ENCODE results near the gene EPN1.
A peak's percentile ranks its signal among the peaks of the same experiment; 100 is the strongest.

Gene EPN1

GRCh38 chr19:55654868-55655647, 20.0 kb upstream of the EPN1 start, which contains the start of gene U2AF2:
Gene U2AF2, plus strand, starts transcription at chr19:55655035. Its CDS starts 70 bp downstream, at chr19:55655105.
- Histone ChIP-seq H3K18ac (ENCODE audit: low read depth in 1 of 2, low read length in 2 of 2) (peak within 1 kb of the TSS; percentile 99), H3K23ac (ENCODE audit: low read length in 2 of 2) (peak within 1 kb of the TSS; percentile 24 to 92), H2AFZ (ENCODE audit: low read depth, low read length) (no peak within 1 kb of the TSS), H3K79me1 (replicated peaks; ENCODE audit: low read length, poor library complexity, severe bottlenecking) (peaks cover 22% of the 10 kb centered on the region), H3K9me3 (ENCODE audit: control insufficient read depth, low read length) (no peaks in the 10 kb centered on the region), H3K4me3 (ENCODE audit: insufficient read depth in 1 of 2, low read depth in 1 of 2, low read length in 2 of 2) (peak within 1 kb of the TSS; percentile 92 to 99), H3K14ac (ENCODE audit: low read length in 2 of 2) (peak within 1 kb of the TSS in 1 of 2 experiments; percentile 100), H3K4me2 (ENCODE audit: low read length, poor library complexity, severe bottlenecking) (peak within 1 kb of the TSS; percentile 89), H2BK12ac (ENCODE audit: low read length in 2 of 2) (peak within 1 kb of the TSS in 1 of 2 experiments; percentile 61), H3K9ac (ENCODE audit: low read length) (peak within 1 kb of the TSS; percentile 99), H2AK5ac (ENCODE audit: low read length, severe bottlenecking) (no peak within 1 kb of the TSS), H2BK5ac (ENCODE audit: low read depth, low read length, poor library complexity, severe bottlenecking) (peak within 1 kb of the TSS; percentile 96), H4K91ac (ENCODE audit: low read length) (peak within 1 kb of the TSS; percentile 99), H3K27ac (ENCODE audit: low read length, poor library complexity, severe bottlenecking) (peak within 1 kb of the TSS; percentile 100), H3K36me3 (ENCODE audit: control insufficient read depth in 1 of 2, insufficient read depth in 2 of 2, low read depth in 1 of 2, low read length in 2 of 2) (peaks cover 14 to 53% of the 10 kb centered on the region in 2 experiments), H3K4me1 (ENCODE audit: control insufficient read depth, insufficient read depth, low read depth, low read length) (peaks cover 31% of the 10 kb centered on the region), H4K8ac (ENCODE audit: low read length) (peak within 1 kb of the TSS; percentile 97), H3K4ac (ENCODE audit: low read depth in 1 of 2, low read length in 2 of 2) (peak within 1 kb of the TSS; percentile 98 to 99), H3K27me3 (ENCODE audit: control insufficient read depth in 1 of 2, insufficient read depth in 1 of 2, low read length in 2 of 2) (no peaks in the 10 kb centered on the region), H2BK15ac (ENCODE audit: low read depth, poor library complexity, severe bottlenecking) (peak within 1 kb of the TSS; percentile 89), H2BK120ac (ENCODE audit: low read depth, low read length) (peak within 1 kb of the TSS; percentile 97)
- 1% methylated on average over 65 of the region's 95 CpGs for WGBS
- DNase-seq = peak; percentile 80

- peak overlapping the region; percentile 74 for H2BK5ac ChIP-seq (ENCODE audit: low read depth, low read length, poor library complexity, severe bottlenecking)
- peak overlapping the region in 1 of 2 experiments; percentile 46 for H3K4ac ChIP-seq (ENCODE audit: low read depth in 1 of 2, low read length in 2 of 2)
- H3K23ac ChIP-seq (ENCODE audit: low read length in 2 of 2) = no peak overlapping the region
- no peak overlapping the region for H2BK15ac ChIP-seq (ENCODE audit: low read depth, poor library complexity, severe bottlenecking)
- H3K9ac ChIP-seq (ENCODE audit: low read length) = peak overlapping the region; percentile 99
- H3K27ac ChIP-seq (ENCODE audit: low read length, poor library complexity, severe bottlenecking) = peak overlapping the region; percentile 78
- no peak overlapping the region for H2AFZ ChIP-seq (ENCODE audit: low read depth, low read length)
- H3K36me3 ChIP-seq (ENCODE audit: control insufficient read depth in 1 of 2, insufficient read depth in 2 of 2, low read depth in 1 of 2, low read length in 2 of 2) = peaks cover 20 to 53% of the 10 kb centered on the region in 2 experiments
- peak overlapping the region in 1 of 2 experiments; percentile 13 for H3K18ac ChIP-seq (ENCODE audit: low read depth in 1 of 2, low read length in 2 of 2)
- H3K4me2 ChIP-seq (ENCODE audit: low read length, poor library complexity, severe bottlenecking) = peak overlapping the region; percentile 89
- no peak overlapping the region for H2AK5ac ChIP-seq (ENCODE audit: low read length, severe bottlenecking)
- H2BK12ac ChIP-seq (ENCODE audit: low read length in 2 of 2) = no peak overlapping the region
- H3K14ac ChIP-seq (ENCODE audit: low read length in 2 of 2) = no peak overlapping the region
- WGBS = under 1% methylated on average over 19 of the region's 19 CpGs
- H3K4me3 ChIP-seq (ENCODE audit: insufficient read depth in 1 of 2, low read depth in 1 of 2, low read length in 2 of 2) = peak overlapping the region; percentile 92 to 99
- no peaks in the 10 kb centered on the region for H3K27me3 ChIP-seq (ENCODE audit: control insufficient read depth in 1 of 2, insufficient read depth in 1 of 2, low read length in 2 of 2)
- H3K79me1 ChIP-seq (replicated peaks; ENCODE audit: low read length, poor library complexity, severe bottlenecking) = peaks cover 17% of the 10 kb centered on the region
- no peak for DNase-seq
- H2BK120ac ChIP-seq (ENCODE audit: low read depth, low read length) = no peak overlapping the region
- peaks cover 30% of the 10 kb centered on the region for H3K4me1 ChIP-seq (ENCODE audit: control insufficient read depth, insufficient read depth, low read depth, low read length)
- H3K9me3 ChIP-seq (ENCODE audit: control insufficient read depth, low read length) = no peaks in the 10 kb centered on the region
- peak overlapping the region; percentile 32 for H4K8ac ChIP-seq (ENCODE audit: low read length)
- no peak overlapping the region for H4K91ac ChIP-seq (ENCODE audit: low read length)
Observed at GRCh38 chr19:55655648-55656040, 19.4 kb upstream of the EPN1 start.

DNA sequence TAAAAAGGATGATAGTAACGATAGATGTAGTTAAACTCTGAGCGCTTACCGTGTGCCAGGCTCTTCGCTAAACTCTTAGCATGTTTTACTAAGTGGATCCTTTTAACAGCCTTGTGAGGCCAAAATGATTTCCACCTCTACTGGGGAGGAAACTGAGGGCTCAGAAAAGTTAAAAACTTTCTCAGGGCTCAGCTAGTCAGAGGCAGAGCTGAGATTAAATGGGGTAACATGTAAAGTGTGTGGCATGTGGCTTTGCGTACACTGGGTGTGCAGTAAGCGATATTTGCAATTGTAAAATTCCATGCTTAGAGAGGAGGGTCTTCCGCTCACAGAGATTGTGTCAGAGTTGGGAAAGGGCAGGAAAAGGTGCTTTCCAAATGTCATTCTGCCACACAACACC, 18.5 kb upstream of the EPN1 start:
- no peak overlapping the region for H3K4ac ChIP-seq (ENCODE audit: low read depth in 1 of 2, low read length in 2 of 2)
- H2AK5ac ChIP-seq (ENCODE audit: low read length, severe bottlenecking) = no peak overlapping the region

DNA sequence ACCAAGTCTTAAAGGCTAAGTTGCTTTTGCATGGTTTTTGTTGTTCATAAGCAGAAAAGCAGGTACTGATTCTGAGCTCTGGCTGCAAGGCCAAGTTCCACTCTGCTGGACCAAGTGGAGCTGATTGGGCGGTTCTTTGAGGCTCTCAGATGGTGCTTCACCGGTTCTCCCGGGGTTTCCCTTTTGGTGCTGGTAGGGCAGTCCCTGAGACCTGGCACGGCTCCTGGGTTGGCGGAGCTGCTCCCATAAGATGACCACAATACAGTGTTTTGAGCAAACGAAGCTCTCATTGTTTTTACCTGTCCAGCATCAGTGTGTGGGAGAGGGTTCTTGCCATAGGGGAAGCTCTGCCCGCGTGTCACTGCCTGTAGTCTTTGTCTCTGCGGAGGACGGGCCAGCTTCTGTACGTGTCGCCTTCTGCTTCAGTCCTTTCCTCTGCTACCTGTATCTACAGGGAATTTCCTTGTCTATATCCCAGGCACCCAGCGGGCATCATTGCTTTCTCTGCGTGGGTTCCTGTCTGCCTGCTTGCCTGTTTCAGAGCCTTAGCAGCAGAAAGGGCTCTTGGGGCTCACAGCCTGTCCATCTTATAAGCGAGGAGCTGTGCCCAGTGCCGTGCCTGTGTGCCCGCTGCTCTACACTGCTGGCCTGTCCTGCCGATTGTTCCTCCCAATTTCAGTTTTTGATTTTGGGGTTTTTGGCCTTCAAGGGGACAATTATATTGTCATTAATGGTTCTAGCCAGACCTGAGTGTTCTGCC, 17.9 kb upstream of the EPN1 start:
- Histone ChIP-seq H3K9ac (ENCODE audit: low read length) (peak overlapping the region; percentile 99), H2AFZ (ENCODE audit: low read depth, low read length) (no peak overlapping the region), H2BK5ac (ENCODE audit: low read depth, low read length, poor library complexity, severe bottlenecking) (no peak overlapping the region), H2BK15ac (ENCODE audit: low read depth, poor library complexity, severe bottlenecking) (no peak overlapping the region), H3K4me2 (ENCODE audit: low read length, poor library complexity, severe bottlenecking) (peak overlapping the region; percentile 0), H3K18ac (ENCODE audit: low read depth in 1 of 2, low read length in 2 of 2) (no peak overlapping the region), H3K36me3 (ENCODE audit: control insufficient read depth in 1 of 2, insufficient read depth in 2 of 2, low read depth in 1 of 2, low read length in 2 of 2) (peaks cover 31 to 53% of the 10 kb centered on the region in 2 experiments), H2BK120ac (ENCODE audit: low read depth, low read length) (no peak overlapping the region), H3K4me3 (ENCODE audit: insufficient read depth in 1 of 2, low read depth in 1 of 2, low read length in 2 of 2) (peak overlapping the region in 1 of 2 experiments; percentile 92), H3K14ac (ENCODE audit: low read length in 2 of 2) (no peak overlapping the region), H3K23ac (ENCODE audit: low read length in 2 of 2) (no peak overlapping the region), H3K27me3 (ENCODE audit: control insufficient read depth in 1 of 2, insufficient read depth in 1 of 2, low read length in 2 of 2) (no peaks in the 10 kb centered on the region), H3K9me3 (ENCODE audit: control insufficient read depth, low read length) (no peaks in the 10 kb centered on the region), H3K79me1 (replicated peaks; ENCODE audit: low read length, poor library complexity, severe bottlenecking) (peaks cover 10% of the 10 kb centered on the region), H4K8ac (ENCODE audit: low read length) (no peak overlapping the region), H4K91ac (ENCODE audit: low read length) (no peak overlapping the region), H2AK5ac (ENCODE audit: low read length, severe bottlenecking) (no peak overlapping the region), H2BK12ac (ENCODE audit: low read length in 2 of 2) (no peak overlapping the region), H3K4ac (ENCODE audit: low read depth in 1 of 2, low read length in 2 of 2) (no peak overlapping the region), H3K4me1 (ENCODE audit: control insufficient read depth, insufficient read depth, low read depth, low read length) (peaks cover 30% of the 10 kb centered on the region), H3K27ac (ENCODE audit: low read length, poor library complexity, severe bottlenecking) (peak overlapping the region; percentile 19)
- DNase-seq = no peak
- 73% methylated on average over 18 of the region's 18 CpGs for WGBS

More for the DNA sequence above, 18.5 kb upstream of the EPN1 start:
- Histone ChIP-seq H4K8ac (ENCODE audit: low read length) (no peak overlapping the region), H3K4me1 (ENCODE audit: control insufficient read depth, insufficient read depth, low read depth, low read length) (peaks cover 30% of the 10 kb centered on the region), H3K23ac (ENCODE audit: low read length in 2 of 2) (no peak overlapping the region), H3K36me3 (ENCODE audit: control insufficient read depth in 1 of 2, insufficient read depth in 2 of 2, low read depth in 1 of 2, low read length in 2 of 2) (peaks cover 29 to 53% of the 10 kb centered on the region in 2 experiments), H3K4me3 (ENCODE audit: insufficient read depth in 1 of 2, low read depth in 1 of 2, low read length in 2 of 2) (peak overlapping the region in 1 of 2 experiments; percentile 92), H3K14ac (ENCODE audit: low read length in 2 of 2) (no peak overlapping the region), H3K9me3 (ENCODE audit: control insufficient read depth, low read length) (no peaks in the 10 kb centered on the region), H2BK120ac (ENCODE audit: low read depth, low read length) (no peak overlapping the region), H2AFZ (ENCODE audit: low read depth, low read length) (no peak overlapping the region), H2BK5ac (ENCODE audit: low read depth, low read length, poor library complexity, severe bottlenecking) (no peak overlapping the region), H3K27me3 (ENCODE audit: control insufficient read depth in 1 of 2, insufficient read depth in 1 of 2, low read length in 2 of 2) (no peaks in the 10 kb centered on the region), H4K91ac (ENCODE audit: low read length) (no peak overlapping the region), H2BK15ac (ENCODE audit: low read depth, poor library complexity, severe bottlenecking) (no peak overlapping the region), H3K79me1 (replicated peaks; ENCODE audit: low read length, poor library complexity, severe bottlenecking) (peaks cover 11% of the 10 kb centered on the region), H3K18ac (ENCODE audit: low read depth in 1 of 2, low read length in 2 of 2) (no peak overlapping the region), H2BK12ac (ENCODE audit: low read length in 2 of 2) (no peak overlapping the region), H3K4me2 (ENCODE audit: low read length, poor library complexity, severe bottlenecking) (peak overlapping the region; percentile 60), H3K27ac (ENCODE audit: low read length, poor library complexity, severe bottlenecking) (no peak overlapping the region), H3K9ac (ENCODE audit: low read length) (peak overlapping the region; percentile 99)
- WGBS = 87% methylated on average over 7 of the region's 7 CpGs
- DNase-seq = no peak

Measured in mesenchymal stem cell (in vitro differentiated cells and primary cell).